GM12865 (cell line): ENCODE measurements around the gene RELL1.

ENCODE experiments used
- DNase-seq: peaks from one replicate; pipeline ENCODE4 v3.0.0; 2010; ENCODE audit warnings: low read depth
- H3K4me3 ChIP-seq: 2 replicates; pipeline ENCODE4 v1.5.1; 2011; ENCODE audit warnings: mild to moderate bottlenecking, low read depth, low read length, control low read depth
- TF ChIP-seq, protein P1 (sequence below): IDR thresholded peaks from 2 replicates; pipeline ENCODE4 v1.5.1; 2011; ENCODE audit warnings: low read length, control low read depth, low read depth, inconsistent platforms; ENCODE audit not compliant: insufficient read depth; ENCODE audit errors: missing control alignments

The RELL1 gene

DNA sequence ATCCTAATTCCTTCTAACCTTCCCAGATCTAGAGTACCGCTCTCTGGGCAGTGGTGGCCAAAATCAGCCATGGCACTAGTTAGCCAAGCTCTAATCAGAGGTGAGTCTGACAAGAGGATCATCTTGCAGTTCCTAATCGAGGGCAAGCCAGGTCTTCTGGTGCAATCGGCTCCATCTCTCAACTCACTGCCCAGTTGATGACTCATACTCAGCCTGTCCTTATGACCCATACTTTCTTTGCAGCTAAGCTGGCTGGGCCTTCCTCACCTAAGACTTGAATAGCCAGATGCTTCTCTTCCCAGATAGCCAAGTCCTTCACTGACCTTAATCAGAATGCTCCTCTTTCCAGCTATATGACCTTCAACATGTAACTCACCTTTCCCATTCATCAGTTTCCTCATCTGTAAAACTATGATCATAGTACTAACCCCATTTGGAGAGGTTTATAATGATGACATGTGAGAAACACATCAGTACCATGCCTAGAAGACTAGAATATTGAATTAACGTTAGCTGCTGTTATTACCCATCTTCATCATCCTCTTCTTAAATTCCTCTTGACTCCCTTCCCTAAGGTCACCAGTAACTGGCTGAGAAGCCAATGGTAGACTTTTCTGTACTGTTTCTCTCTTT lies 57.1 kb downstream of the RELL1 start:
- no peak for DNase-seq
- H3K4me3 ChIP-seq: no peak overlapping the region
- TF ChIP-seq, protein P1, sequence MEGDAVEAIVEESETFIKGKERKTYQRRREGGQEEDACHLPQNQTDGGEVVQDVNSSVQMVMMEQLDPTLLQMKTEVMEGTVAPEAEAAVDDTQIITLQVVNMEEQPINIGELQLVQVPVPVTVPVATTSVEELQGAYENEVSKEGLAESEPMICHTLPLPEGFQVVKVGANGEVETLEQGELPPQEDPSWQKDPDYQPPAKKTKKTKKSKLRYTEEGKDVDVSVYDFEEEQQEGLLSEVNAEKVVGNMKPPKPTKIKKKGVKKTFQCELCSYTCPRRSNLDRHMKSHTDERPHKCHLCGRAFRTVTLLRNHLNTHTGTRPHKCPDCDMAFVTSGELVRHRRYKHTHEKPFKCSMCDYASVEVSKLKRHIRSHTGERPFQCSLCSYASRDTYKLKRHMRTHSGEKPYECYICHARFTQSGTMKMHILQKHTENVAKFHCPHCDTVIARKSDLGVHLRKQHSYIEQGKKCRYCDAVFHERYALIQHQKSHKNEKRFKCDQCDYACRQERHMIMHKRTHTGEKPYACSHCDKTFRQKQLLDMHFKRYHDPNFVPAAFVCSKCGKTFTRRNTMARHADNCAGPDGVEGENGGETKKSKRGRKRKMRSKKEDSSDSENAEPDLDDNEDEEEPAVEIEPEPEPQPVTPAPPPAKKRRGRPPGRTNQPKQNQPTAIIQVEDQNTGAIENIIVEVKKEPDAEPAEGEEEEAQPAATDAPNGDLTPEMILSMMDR: no peak

DNA sequence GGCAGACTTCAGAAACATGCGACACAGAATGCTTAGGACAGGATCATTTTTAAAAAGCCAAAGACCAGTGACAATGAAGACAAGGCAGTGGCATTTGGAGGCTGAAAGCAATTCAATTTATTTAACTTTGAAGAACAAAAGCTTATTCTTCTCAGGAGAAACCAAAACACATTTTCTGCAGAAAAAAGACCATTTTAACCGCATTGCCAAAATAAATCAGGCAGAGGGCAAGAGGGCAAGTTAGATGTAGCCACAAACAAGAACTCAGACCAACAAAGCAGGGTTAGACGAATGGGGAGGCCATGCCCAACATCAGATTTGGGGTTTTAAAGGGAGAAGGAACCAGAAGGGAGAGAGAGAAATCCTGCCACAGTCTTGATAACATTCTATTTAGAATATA lies 58.9 kb downstream of the RELL1 start:
- TF ChIP-seq, protein P1: no peak
- H3K4me3 ChIP-seq: no peak overlapping the region
- no peak for DNase-seq

DNA sequence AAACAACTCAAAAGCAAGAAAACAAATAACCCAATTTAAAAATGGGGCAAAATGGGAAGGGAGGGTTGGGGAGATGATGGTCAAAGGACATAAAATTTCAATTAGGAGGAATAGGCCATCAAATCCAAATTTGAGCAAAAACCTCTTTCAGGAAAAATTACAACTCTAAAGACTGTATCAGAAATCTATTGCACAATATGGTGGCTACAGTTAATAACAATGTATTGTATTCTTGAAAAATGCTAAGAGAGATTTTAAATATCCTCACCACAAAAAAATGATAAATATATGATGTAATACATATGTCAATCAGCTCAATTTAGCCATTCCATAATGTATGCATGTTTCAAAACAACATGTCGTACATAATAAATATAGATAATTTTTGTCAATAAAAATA lies 60.7 kb downstream of the RELL1 start:
- H3K4me3 ChIP-seq: no peak overlapping the region
- TF ChIP-seq, protein P1: no peak
- no peak for DNase-seq

DNA sequence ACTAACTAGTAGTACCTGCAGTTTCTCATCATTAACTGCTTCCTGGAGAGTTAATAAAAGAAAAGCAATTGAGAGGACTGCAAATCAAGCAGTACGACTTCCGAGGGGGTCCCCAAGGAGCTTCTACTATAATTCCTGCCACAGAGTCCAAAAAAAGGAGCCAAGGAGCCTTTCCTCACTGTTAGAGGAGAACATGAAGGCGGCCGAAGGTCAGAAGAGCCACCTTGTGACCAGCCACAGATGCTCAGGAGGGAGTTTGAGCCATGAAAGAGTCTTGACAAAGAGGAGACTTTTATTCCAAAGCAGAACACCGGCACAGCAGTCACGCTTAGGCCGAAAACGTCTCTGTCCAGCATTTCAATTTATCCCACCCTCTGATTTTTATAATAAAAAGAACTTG lies 62.2 kb downstream of the RELL1 start:
- no peak for DNase-seq
- no peak overlapping the region for H3K4me3 ChIP-seq
- TF ChIP-seq, protein P1: no peak

DNA sequence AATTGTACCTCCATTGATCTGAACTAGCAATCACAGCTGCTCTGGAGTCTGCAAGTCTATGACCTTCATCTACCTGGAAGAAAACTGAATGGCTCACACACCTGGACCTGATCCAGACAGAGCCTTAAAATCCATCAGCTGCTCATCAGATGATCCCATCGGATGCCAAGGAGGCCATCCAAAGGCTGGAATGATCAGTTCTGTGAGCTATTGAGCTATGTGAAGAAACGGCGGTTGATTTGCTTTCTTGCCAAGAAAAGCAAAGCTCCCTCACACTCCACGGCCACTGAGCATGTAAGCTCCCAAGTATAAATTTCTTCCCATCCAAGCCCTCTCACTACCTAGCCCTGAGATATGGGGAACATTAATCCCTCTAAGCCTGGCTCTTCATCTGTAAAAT lies 63.1 kb downstream of the RELL1 start:
- TF ChIP-seq, protein P1: no peak
- DNase-seq: no peak
- H3K4me3 ChIP-seq: no peak overlapping the region

DNA sequence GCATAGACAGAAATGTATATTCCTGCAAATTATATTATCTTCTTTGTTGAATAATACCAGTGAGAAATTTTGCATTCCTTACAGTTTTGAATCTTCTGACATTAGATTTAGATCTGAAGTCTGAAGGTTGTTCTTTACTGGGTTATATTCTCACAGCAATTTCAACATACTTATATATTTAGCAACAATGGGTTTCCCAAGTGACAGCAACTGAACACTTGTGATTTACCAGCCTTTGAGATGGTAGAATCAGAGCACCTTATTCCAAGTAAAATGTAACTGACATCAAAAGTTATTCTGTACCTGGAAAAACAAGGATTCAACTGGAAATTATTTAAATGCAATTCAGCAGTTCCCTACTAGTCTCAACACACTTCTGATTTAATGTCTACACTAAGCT lies 66.0 kb downstream of the RELL1 start:
- TF ChIP-seq, protein P1: no peak
- no peak overlapping the region for H3K4me3 ChIP-seq
- DNase-seq: no peak

DNA sequence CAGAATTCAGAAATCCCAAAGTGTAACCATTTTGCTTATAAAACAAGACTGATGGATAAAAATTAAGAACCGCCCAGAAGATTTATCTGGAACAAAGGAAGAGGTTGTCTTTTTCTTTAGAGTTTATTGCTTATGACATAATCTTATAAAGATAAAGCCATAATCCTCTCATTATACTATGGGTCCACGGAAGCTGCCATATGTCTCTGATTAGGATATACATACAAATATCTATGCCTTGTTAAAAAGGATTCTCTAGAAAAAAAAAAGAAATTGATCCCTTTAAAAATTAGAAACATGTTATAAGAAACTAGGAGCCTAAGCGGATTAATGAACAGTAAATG lies 70.5 kb downstream of the RELL1 start:
- H3K4me3 ChIP-seq: no peak overlapping the region

More for the DNA sequence above, 70.5 kb downstream of the RELL1 start:
- DNase-seq: no peak
- TF ChIP-seq, protein P1: no peak
